ENCODE results near the gene SIGLEC10.

GRCh38 chr19:51434456-51434855 is 17.0 kb upstream of the SIGLEC10 start:
- TF ChIP-seq CTCF (IDR thresholded peaks at IDR 0.05; ENCODE audit: low read depth, low read length, poor library complexity, severe bottlenecking) (no peak), EZH2phosphoT487 (IDR thresholded peaks at IDR 0.05; ENCODE audit: borderline replicate concordance, low read length) (no peak)
